ENCODE measurements around the gene GJE1.
"Not testable (repeated sequence)": the region's sequence is repeated elsewhere in the genome, so short reads cannot be mapped to it uniquely, and the experiment has no call there.

The GJE1 gene, protein sequence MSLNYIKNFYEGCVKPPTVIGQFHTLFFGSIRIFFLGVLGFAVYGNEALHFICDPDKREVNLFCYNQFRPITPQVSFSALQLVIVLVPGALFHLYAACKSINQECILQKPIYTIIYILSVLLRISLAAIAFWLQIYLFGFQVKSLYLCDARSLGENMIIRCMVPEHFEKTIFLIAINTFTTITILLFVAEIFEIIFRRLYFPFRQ
- long read RNA-seq, donor 1 = 0 reads
- long read RNA-seq, donor 2 = 0 reads
- long read RNA-seq, donor 3 = 0 reads
- long read RNA-seq, donor 4 = 0 reads
- long read RNA-seq, donor 5 = 0 reads
- long read RNA-seq, donor 6 = 0 reads
- long read RNA-seq, donor 7 = 0 reads
- long read RNA-seq, donor 8 = 0 reads

DNA sequence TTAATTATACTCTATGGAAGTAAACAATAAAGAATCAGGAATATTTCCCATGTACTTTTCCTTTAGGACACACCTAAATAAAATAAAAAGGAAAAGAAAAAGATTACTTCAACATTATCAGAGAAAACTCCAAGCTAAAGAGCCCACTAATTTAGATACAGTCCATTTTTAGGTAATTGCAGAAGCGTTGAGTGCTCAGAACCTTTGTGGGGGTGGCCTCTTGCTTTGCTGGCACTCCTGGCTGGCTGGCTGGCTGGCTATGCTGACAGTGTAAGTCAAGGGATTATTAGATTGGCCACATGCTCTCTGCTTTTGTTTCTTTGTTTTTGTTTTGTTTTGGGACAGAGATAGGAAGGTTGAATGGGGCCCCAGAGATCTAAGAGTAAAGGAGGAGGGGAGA, at the start of gene GJE1:
Gene GJE1, plus strand, starts transcription at position 301 of the 400 bp plus-strand sequence. CDS start 234 bp downstream, outside the sequence.
- no peak for DNase-seq

DNA sequence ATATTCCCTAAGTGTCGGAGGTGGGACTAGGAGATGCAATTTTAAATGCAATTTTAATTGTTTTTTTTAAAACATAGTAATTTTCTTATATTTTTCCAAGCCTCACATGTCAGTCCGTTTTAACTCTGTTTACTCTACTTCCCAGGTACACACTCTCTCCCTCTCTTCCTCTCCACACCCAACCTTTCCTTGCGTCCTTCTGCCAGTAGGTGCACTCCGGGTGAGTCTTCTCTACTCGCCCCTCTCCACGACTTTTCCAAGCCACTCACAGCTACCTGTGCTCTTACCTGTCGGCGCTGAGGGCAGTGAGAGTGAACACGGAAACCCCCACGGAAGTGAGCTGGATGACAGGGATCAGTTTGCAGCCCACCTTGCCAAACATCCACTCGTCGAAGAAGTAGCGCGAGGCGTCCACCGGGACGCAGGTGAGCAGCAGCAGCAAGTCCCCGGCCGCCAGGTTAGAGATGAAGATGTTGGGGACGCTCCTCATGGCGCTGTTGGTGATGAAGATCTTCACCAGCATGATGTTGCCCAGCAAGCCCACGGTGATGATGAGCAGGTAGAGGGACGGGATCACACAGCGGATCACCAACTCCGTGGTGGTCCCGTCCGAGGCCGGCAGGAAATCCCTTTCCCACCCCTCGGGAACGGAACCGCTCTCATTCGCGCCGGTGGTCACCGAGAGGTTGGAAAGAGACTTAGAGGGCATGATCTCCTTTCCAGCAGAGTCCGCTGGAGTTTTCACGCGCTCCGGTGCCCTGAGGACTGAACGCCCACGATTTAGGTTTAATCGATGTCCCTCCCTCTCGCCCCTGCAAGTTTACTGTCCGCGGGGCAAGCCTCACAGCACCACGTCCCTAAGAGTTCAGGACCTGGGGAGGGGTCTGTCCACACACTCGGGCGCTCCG, 44.5 kb upstream of the GJE1 start:
- DNase-seq = peak; percentile 19

DNA sequence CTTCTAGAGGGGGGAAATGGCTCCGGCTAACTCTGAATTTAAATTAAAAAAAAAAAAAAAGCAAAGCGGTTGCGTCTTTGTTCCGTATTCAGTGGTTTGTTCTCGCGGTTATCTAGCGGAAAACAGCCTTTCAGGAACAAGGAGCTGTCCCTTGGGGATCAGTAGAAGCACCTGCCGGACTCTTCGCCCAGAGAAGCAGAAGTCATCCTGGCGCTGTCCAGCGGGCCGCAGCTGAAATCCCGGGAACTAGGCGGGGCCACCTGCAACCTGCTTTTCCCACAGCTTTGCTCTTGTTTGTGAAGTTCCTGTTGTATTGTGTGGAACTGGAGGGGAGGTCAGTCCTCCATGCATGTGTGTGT, 43.9 kb upstream of the GJE1 start:
- DNase-seq = peak; percentile 17

DNA sequence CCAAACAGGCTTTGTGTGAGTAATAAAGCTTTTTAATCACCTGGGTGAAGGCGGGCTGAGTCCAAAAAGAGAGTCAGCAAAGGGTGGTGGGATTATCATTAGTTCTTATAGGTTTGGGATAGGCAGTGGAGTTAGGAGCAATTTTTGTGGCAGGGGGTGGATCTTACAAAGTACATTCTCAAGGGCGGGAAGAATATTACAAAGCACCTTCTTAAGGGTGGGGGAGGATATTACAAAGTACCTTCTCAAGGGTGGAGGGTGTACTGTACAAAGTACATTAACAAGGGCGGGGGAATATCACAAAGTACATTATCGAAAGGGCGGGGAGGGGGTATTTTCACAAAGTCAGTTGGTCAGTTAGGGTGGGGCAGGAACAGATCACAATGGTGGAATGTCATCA, 27.9 kb upstream of the GJE1 start:
- DNase-seq = not testable (repeated sequence)

DNA sequence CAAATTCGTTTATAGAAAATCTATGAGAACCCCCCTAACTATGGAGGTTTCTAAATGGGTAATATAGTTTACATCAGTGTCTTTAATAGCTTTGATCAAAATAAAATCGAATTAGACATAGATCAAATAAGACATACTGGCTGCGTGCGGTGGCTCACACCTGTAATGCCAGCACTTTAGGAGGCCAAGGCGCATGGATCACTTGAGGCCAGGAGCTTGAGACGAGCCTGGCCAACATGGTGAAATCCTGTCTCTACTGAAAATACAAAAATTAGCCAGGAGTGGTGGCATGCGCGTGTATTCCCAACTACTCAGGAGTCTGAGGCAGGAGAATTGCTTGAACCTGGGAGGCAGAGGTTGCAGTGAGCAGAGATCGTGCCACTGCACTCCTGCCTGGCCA, 21.9 kb upstream of the GJE1 start:
- DNase-seq = not testable (repeated sequence)

DNA sequence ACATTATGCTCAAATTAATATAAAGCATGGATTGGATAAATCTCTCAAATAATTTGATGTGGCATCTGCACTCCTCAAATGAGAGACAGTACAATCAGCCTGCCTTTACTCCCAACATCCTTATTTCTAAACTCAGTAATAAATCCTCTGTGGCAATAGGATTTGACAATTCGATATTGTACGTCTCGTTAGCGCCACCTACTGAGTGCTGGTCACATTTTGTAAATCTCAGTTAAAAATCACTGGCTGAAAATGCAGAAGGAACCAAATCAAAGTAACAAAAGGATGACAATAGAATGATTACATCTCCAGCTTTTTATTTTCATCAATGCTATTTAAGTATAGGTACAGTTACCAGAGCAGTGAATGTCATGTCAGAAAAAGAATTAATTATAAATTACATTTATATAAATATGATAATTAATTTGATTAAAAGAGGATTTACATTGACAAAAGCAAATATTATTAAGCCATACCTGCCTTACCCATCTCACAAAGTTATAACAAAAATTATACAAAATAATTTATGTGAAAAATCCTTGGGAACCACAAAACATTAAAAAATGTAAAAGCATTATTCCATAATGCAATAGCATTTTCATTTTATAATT, 20.2 kb upstream of the GJE1 start:
- peak; percentile 7 for DNase-seq

DNA sequence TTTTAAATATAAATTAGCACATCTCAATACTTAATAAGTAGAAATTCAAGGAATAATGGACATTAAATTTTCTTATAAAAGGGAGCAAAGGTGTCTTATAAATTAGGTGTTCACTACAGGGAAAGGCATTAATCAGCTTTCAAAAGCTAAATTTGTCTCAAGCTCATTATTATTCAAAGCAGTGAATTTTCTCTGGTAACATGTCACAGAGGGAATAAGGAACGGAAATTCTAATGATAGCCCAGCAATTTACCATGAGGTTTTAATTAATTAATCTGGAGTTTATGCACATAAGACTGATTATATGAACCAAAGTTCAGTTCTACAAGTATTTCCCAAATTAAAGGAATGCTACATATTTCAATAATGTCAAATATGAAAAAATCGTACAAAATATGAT, 15.4 kb upstream of the GJE1 start:
- DNase-seq = no peak

DNA sequence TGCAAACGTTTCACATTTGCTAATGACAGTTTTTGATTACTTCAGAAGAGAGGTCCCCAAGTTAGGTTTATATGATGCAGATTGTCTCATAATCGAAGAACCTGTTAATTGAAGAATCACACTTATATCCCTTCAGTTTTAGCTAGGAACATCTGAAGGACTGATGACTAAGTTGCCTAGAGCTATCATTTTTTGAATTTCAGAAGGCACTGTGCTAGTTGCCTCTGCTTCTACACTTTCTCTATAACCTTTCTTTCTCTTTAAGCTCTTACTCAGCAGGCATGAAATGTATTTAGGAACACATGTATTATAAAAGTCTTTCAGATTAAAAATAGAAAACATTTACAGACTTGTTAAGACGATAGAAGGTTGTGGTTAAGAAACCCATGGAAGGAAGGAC, 14.4 kb upstream of the GJE1 start:
- no peak for DNase-seq

DNA sequence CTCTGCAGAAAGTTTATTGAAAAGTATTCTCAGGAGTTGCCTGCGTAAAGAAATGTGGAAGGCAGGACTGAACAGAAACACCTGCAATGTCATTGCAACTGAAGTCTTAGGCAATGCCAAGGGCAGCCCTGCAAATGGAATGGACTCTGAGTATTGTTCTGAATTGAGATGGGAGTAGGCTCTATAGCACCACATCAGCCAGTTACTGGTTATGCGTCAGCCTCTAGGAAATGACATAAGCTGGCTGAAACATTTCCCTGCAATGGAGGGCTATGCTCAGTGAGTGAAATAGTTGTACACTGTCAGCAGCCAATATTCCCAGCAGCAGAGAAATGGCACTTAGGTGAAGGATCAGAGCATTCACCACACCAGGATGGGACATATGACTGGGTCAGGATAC, 13.8 kb upstream of the GJE1 start:
- DNase-seq = no peak

DNA sequence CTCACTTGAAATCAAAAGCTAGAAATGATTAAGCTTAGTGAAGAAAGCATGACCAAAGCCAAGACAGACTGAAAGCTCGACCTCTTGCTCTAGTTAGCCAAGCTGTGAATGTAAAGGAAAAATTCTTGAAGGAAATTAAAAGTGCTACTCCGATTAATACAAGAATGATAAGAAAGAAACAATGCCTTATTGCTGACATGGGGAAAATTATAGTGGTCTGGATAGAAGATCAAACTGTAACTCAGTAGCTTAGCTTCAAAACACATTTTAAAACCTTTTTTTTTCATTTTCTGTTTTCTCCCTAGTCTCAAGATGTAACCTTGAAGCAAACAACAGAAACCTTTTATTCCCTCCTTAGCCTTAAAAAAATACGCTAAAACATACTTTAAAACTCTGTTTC, 11.4 kb upstream of the GJE1 start:
- DNase-seq = no peak

DNA sequence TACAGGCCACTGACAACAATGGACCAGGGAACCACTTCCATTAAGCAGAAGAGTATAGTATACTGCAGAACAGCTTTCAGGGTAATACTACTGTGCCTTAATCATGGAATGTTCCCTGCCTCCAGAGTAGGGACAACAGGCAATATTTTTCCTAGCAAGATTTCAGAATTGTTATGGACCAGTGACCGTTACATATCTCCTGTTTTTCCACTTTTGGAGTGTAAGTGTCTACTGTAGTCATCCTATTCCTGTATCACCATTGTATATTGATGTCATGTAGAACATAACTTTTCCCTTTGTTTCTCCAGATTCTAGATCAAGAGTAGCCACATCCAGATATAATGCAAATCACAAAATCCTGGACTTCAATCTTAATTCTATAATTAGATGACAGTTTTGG, 1.9 kb upstream of the GJE1 start:
- DNase-seq = no peak

DNA sequence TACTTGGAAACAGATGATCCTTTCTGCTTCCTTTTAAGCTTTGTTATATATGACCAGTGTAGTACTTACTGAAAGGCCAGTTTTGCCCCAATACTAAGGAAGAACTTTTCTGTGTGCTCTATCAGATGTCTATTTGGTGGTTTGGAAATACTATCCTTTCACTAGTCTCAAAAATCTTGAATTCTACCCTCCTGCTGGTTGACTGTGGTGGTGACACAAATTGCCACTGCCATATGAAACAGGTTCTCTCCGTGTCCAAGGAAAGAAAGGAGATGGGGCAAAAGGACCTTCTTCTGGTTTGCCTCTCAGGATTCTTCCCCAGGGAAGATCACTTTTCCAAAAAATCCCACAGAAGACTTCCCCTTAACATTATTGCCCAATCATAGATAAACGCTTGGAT, 6.2 kb downstream of the GJE1 start:
- DNase-seq = no peak

DNA sequence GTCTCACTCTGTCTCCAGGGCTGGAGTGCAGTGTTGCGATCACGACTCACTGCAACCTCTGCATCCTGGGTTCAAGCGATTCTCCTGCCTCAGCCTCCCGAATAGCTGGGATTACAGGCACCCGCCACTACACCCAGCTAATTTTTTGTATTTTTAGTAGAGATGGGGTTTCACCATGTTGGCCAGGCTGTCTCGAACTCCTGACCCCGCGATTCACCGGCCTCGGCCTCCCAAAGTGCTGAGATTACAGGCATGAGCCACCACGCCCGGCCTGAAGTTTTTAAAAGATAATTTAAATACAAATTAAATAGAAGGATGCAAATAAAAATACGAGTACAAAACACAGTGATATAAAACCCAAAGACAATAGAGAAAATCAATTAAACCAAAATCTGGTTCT, 8.8 kb downstream of the GJE1 start:
- not testable (repeated sequence) for DNase-seq

DNA sequence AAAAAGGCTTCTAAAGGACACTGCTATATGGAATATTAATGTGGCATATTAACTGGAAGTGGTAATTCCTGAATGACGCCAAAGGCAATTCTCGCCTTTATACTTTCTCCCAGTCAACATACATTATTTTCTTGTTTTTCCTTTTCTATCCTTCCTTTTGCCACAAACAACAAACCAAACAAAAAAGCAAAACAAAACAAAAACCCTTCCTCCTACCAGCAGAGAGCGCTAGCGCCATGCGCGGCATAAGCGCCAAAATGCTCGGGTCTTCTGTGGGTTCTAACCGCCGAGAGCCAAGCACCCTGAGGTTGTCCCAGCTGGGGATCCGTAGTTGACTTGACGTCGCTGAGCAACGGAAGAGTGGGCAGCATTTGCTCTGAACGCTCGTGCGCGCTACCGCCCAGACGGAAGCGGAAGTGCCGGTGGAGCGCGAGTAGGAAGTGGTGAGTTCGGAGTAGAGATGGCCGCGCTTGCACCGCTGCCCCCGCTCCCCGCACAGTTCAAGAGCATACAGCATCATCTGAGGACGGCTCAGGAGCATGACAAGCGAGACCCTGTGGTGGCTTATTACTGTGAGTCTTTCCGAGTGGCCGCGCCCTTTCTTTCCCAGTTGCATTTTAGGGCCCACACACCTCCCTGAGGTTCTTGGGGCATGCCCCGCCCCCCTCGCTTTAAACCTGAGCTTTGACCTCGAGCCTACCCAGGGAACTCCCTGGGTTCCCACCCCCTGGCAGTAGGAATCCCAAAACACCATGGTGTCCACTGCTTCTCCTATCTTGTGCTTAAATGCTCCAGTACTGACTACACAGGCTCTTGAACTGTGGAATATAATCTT, 14.3 kb downstream of the GJE1 start, which contains the start of the genes NMBR and VTA1:
Gene NMBR, minus strand, starts transcription at position 295 of the 835 bp plus-strand sequence. CDS start 58,464 bp downstream, outside the sequence.
Gene VTA1, plus strand, starts transcription at position 436 of the 835 bp plus-strand sequence. Its CDS starts 25 bp downstream, at position 461.
- DNase-seq = peak; percentile 82

DNA sequence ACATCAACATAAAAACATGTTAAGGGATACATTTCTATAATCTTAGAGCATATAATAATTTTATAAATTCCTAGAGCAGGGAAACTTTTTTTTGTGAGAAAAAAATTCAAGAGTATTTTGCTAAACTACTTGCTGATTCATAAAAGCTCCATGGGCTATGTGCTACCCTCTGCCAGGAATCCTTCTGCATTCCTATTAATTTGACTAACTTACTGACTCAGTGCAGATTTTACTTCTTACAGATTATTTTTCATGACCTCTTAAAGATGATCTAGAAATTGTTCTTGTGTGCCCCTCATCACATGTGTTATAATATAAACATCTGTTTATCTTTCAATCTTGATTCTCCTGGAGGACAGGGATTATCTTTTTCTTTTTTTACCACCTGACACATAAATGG, 20.0 kb downstream of the GJE1 start:
- no peak for DNase-seq

DNA sequence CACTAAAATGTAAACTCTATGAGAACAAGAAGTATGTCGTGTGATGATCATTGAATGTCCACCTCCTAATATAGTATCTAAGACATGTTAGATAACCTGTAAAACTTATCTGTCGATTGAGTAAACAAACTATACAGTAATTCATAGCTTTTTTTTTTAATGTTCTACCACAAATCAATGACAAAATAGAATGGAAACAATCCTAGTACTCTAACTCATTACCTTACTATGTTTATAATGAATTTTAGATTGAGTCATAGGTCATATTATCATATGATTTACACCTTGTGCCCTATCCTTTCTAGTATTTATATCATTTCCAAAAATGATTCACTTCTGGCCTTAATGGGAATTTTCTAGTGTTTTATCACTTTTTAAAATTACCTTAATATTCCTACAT, 20.5 kb downstream of the GJE1 start:
- no peak for DNase-seq

DNA sequence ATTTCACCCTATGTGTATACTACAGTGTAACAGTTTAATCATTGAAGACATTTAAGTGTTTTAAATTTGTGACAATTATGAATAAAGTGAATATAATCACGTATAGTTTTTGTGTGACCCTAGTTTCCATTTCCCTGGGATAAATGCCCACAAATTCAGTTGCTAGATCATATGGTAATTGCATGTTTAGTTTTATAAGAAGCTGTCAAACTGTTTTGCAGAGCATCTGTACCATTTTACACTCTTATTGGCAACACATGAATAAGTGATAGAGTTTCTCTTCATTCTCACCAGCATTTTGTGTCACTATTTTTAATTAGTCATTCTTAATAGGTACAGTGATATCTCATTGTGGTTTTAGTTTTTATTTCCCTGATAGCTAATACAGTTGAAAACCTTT, 21.6 kb downstream of the GJE1 start:
- DNase-seq = no peak

DNA sequence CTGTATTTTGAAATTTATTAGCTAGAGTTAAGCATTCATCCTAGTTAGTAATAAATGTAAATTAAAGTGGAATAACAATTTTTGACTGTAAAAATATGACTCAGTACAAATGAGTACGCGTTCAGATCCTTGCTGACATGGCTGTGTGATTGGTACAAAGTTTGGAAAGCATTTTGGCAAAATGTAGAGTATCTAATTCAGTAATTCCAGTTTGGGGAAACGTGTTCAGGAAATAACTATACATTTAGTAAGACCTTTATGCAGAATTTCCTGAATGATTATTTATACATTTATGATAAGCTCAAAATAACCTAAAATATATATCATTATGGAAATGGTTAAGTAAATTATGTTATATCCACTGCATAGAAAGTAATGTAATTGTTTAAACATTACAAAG, 22.4 kb downstream of the GJE1 start:
- DNase-seq = no peak

DNA sequence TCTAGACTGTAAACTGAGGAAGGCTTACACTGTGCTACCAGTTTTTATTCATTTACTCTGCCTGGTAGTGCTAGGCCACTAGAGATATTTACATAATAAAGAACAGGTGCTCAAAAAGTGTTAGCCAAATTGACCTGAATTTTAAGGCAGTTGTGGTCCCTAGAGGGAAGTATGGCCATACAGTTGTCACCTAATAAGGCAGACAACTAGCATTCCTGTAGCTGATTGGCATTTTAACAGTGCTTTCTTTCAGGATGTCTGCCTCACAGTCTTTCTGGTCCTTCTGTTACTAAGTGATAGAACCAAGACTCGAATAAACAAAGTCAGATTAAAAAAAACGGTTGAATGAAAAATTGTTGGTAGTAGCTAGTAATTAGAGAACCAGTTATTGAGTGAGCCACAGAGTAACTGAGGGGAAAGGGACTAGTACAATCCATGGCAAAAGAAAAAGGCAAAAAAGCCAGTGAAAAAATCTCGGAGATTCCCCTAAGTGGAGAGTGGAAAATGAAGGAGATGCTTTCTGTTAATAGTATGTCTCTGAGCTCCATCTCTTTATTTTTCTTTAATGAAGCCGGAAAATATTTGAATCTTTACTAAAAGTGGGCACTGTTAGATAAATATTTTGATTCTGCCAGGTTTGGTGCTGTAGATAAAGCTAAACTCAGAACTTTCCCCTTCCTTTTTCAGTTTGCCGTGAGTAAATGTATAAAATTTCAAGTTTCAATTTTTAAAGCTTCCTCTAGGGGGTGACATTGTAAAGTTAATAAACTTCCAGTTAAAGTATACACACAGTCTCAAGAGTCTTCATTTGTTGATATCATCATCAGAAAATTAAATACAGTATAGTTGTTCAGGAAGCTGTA, 23.4 kb downstream of the GJE1 start:
- DNase-seq = no peak

DNA sequence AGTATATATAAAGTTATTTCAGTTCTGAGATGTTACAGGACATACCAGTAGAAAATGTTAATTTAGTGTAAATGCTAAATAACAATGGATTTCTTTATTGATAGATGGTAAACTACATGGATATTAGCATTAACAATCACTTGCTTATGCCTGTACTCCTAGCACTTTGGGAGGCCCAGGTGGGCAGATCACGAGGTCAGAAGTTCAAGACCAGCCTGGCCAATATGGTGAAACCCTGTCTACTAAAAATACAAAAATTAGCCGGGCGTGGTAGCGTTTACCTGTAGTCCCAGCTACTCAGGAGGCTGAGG, 24.0 kb downstream of the GJE1 start:
- DNase-seq = not testable (repeated sequence)

DNA sequence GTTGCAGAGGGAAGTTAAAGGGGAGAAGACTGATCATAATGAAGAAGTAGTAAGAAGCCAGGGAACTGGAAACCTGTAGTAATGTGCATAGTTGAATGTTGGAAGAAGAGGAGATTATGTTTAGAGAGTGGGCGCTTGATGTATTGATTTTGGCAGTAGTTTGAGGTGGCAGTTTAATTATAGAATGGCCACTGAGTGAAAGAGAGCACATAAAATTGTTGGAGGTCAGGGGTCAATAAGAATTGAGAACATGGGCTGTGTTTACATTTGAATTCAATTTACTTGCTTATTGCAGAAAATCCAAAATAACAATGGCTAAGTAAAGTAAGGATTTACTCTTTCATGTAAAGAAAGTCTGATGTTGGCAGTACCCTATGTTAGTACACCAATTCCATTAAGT, 30.1 kb downstream of the GJE1 start:
- DNase-seq = no peak

Data from right kidney (tissue), 9 donors.